Activated CD8-positive, alpha-beta T cell treated with anti-CD3 and anti-CD28 coated beads, Interleukin-2, amount 10 ng/mL, durations not matched to agents 7 days and 5 days (primary cell): Measurements from ENCODE around the gene C20orf202. TPM values are rescaled to one million over a fixed set of nuclear protein-coding genes. Genes with fewer than 3 reads are reported as not detected.

Experiments used
- ATAC-seq: fragments of 150-1000 bp; cut with Tn5 transposase; one replicate; pipeline ENCODE4 v1.10.0; 2021; ENCODE audit warnings: moderate library complexity
- CTCF ChIA-PET: fragments of 350-600 bp; sonication (Branson Sonifier 250); formaldehyde crosslinking; loops from one replicate; lab custom pipeline; 2021; ENCODE audit warnings: antibody characterized with exemption; lab: Charles Lee
- POLR2A ChIA-PET: fragments of 350-600 bp; sonication (Branson Sonifier 250); formaldehyde crosslinking; loops from one replicate; lab custom pipeline; 2021; ENCODE audit warnings: antibody characterized with exemption; lab: Charles Lee
- DNase-seq: peaks from one replicate; pipeline ENCODE4 v3.0.0-alpha.2; 2020
- H3K27ac Mint-ChIP-seq: one replicate; pipeline ENCODE4 v1.8.0; 2021; ENCODE audit warnings: mild to moderate bottlenecking, mixed read lengths
- H3K27me3 Mint-ChIP-seq: one replicate; pipeline ENCODE4 v1.8.0; 2021; ENCODE audit warnings: low read depth, mixed read lengths
- H3K36me3 Mint-ChIP-seq: one replicate; pipeline ENCODE4 v1.8.0; 2021; ENCODE audit warnings: low read depth, mixed read lengths
- H3K4me1 Mint-ChIP-seq: one replicate; pipeline ENCODE4 v1.8.0; 2021; ENCODE audit warnings: low read depth, mixed read lengths
- H3K4me3 Mint-ChIP-seq: one replicate; pipeline ENCODE4 v1.8.0; 2021; ENCODE audit warnings: mild to moderate bottlenecking, mixed read lengths
- H3K9me3 Mint-ChIP-seq: one replicate; pipeline ENCODE4 v1.8.0; 2022; ENCODE audit warnings: mixed read lengths; ENCODE audit not compliant: insufficient read depth
- total RNA-seq, 2 experiments: library from RNA; stranded (reverse); gene quantifications; one replicate each; pipeline ENCODE4 v1.2.3, GENCODE V29; 2021

The C20orf202 gene
- total RNA-seq, 2 experiments from 2014 or later, result not detected

GRCh38 chr20:1184638-1185315 is 18.5 kb upstream of the C20orf202 start, which contains the start of gene TMEM74B:
TSS of gene TMEM74B (minus strand) at chr20:1184981. CDS start at chr20:1183801, 1,180 bp downstream.
- H3K27ac Mint-ChIP-seq, result no peak within 1 kb of the TSS
- no peaks in the 10 kb centered on the region for H3K9me3 Mint-ChIP-seq
- ATAC-seq, result peak; percentile 8
- peaks cover 33% of the 10 kb centered on the region for H3K27me3 Mint-ChIP-seq
- no peak for DNase-seq
- peaks cover 11% of the 10 kb centered on the region for H3K4me1 Mint-ChIP-seq
- POLR2A ChIA-PET, result no interaction called here
- no peaks in the 10 kb centered on the region for H3K36me3 Mint-ChIP-seq
- CTCF ChIA-PET, result interaction anchor here (0.7 to 1.4 kb wide), 2 partner anchors 22 to 76 kb away, joined by 3 to 4 read pairs; no protein-coding TSS in a partner anchor
- H3K4me3 Mint-ChIP-seq, result peak within 1 kb of the TSS; percentile 66

GRCh38 chr20:1185316-1185741 is 17.9 kb upstream of the C20orf202 start:
- H3K36me3 Mint-ChIP-seq, result no peaks in the 10 kb centered on the region
- CTCF ChIA-PET, result interaction anchor here (0.7 to 2.4 kb wide), 3 partner anchors 8 to 77 kb away, joined by 3 to 11 read pairs (median 4); no protein-coding TSS in a partner anchor
- POLR2A ChIA-PET, result no interaction called here
- H3K4me1 Mint-ChIP-seq, result peaks cover 11% of the 10 kb centered on the region
- H3K27ac Mint-ChIP-seq, result no peak overlapping the region
- DNase-seq, result peak; percentile 24
- ATAC-seq, result peak; percentile 52
- peak overlapping the region; percentile 34 for H3K4me3 Mint-ChIP-seq
- no peaks in the 10 kb centered on the region for H3K9me3 Mint-ChIP-seq
- peaks cover 38% of the 10 kb centered on the region for H3K27me3 Mint-ChIP-seq

GRCh38 chr20:1185790-1186334 is 17.4 kb upstream of the C20orf202 start:
- ATAC-seq, result peak; percentile 73
- no peaks in the 10 kb centered on the region for H3K9me3 Mint-ChIP-seq
- ChIA-PET POLR2A (no interaction called here), CTCF (interaction anchor here (1.0 to 2.4 kb wide), 4 partner anchors 9 to 45 kb away, joined by 3 to 11 read pairs (median 4); no protein-coding TSS in a partner anchor)
- no peak overlapping the region for H3K27ac Mint-ChIP-seq
- H3K27me3 Mint-ChIP-seq, result peaks cover 42% of the 10 kb centered on the region
- H3K4me3 Mint-ChIP-seq, result peak overlapping the region; percentile 56
- DNase-seq, result peak; percentile 67
- H3K36me3 Mint-ChIP-seq, result no peaks in the 10 kb centered on the region
- H3K4me1 Mint-ChIP-seq, result peaks cover 11% of the 10 kb centered on the region

GRCh38 chr20:1186367-1186991 is 16.8 kb upstream of the C20orf202 start:
- H3K27me3 Mint-ChIP-seq, result peaks cover 45% of the 10 kb centered on the region
- H3K9me3 Mint-ChIP-seq, result no peaks in the 10 kb centered on the region
- ChIA-PET CTCF (interaction anchor here (1.0 to 2.4 kb wide), 5 partner anchors 10 to 231 kb away, joined by 3 to 11 read pairs (median 3); no protein-coding TSS in a partner anchor), POLR2A (no interaction called here)
- H3K27ac Mint-ChIP-seq, result no peak overlapping the region
- DNase-seq, result no peak
- no peaks in the 10 kb centered on the region for H3K36me3 Mint-ChIP-seq
- H3K4me3 Mint-ChIP-seq, result peak overlapping the region; percentile 56
- H3K4me1 Mint-ChIP-seq, result peaks cover 11% of the 10 kb centered on the region
- ATAC-seq, result no peak

- H3K27ac Mint-ChIP-seq, result no peak overlapping the region
Measured at GRCh38 chr20:1187605-1188171, 15.6 kb upstream of the C20orf202 start.

GRCh38 chr20:1188347-1188746 is 14.9 kb upstream of the C20orf202 start:
- H3K9me3 Mint-ChIP-seq, result no peaks in the 10 kb centered on the region
- DNase-seq (no peak), ATAC-seq (no peak)
- H3K27ac Mint-ChIP-seq, result no peak overlapping the region
- no peak overlapping the region for H3K4me3 Mint-ChIP-seq
- H3K4me1 Mint-ChIP-seq, result peaks cover 11% of the 10 kb centered on the region
- peaks cover 39% of the 10 kb centered on the region for H3K27me3 Mint-ChIP-seq
- POLR2A ChIA-PET, result no interaction called here
- no peaks in the 10 kb centered on the region for H3K36me3 Mint-ChIP-seq
- CTCF ChIA-PET, result interaction anchor here (1.1 kb wide), 1 partner anchor 25 kb away, joined by 5 read pairs; no protein-coding TSS in a partner anchor

More at GRCh38 chr20:1187605-1188171, 15.6 kb upstream of the C20orf202 start:
- peaks cover 11% of the 10 kb centered on the region for H3K4me1 Mint-ChIP-seq
- no peaks in the 10 kb centered on the region for H3K9me3 Mint-ChIP-seq
- no peak for ATAC-seq
- no peak for DNase-seq
- H3K27me3 Mint-ChIP-seq, result peaks cover 44% of the 10 kb centered on the region
- H3K36me3 Mint-ChIP-seq, result no peaks in the 10 kb centered on the region
- ChIA-PET CTCF (interaction anchor here (0.8 to 2.4 kb wide), 4 partner anchors 11 to 232 kb away, joined by 3 to 11 read pairs (median 4); no protein-coding TSS in a partner anchor), POLR2A (no interaction called here)
- no peak overlapping the region for H3K4me3 Mint-ChIP-seq

GRCh38 chr20:1189827-1190226 is 13.4 kb upstream of the C20orf202 start:
- ATAC-seq, result no peak
- DNase-seq, result no peak
- H3K9me3 Mint-ChIP-seq, result no peaks in the 10 kb centered on the region
- H3K4me3 Mint-ChIP-seq, result no peak overlapping the region
- H3K4me1 Mint-ChIP-seq, result peaks cover 5% of the 10 kb centered on the region
- ChIA-PET CTCF (interaction anchor here (0.8 to 2.8 kb wide), 3 partner anchors 10 to 23 kb away, joined by 3 to 7 read pairs (median 3); partner anchors contain the start of gene C20orf202), POLR2A (no interaction called here)
- no peak overlapping the region for H3K27ac Mint-ChIP-seq
- H3K36me3 Mint-ChIP-seq, result no peaks in the 10 kb centered on the region
- H3K27me3 Mint-ChIP-seq, result peaks cover 25% of the 10 kb centered on the region

GRCh38 chr20:1190847-1191246 is 12.4 kb upstream of the C20orf202 start:
- Mint-ChIP-seq H3K9me3 (no peaks in the 10 kb centered on the region), H3K27me3 (peaks cover 24% of the 10 kb centered on the region), H3K4me1 (peaks cover 4% of the 10 kb centered on the region), H3K27ac (no peak overlapping the region), H3K36me3 (no peaks in the 10 kb centered on the region), H3K4me3 (no peak overlapping the region)
- ChIA-PET POLR2A (no interaction called here), CTCF (interaction anchor here (0.9 to 2.8 kb wide), 3 partner anchors 9 to 545 kb away, joined by 3 to 7 read pairs (median 3); no protein-coding TSS in a partner anchor)
- ATAC-seq (no peak), DNase-seq (no peak)

- peaks cover 20% of the 10 kb centered on the region for H3K27me3 Mint-ChIP-seq
- H3K36me3 Mint-ChIP-seq, result no peaks in the 10 kb centered on the region
Measured at GRCh38 chr20:1191299-1191698, 12.0 kb upstream of the C20orf202 start.

GRCh38 chr20:1195226-1195625 is 8.0 kb upstream of the C20orf202 start:
- Mint-ChIP-seq H3K36me3 (no peaks in the 10 kb centered on the region), H3K27ac (no peak overlapping the region), H3K4me1 (peaks cover 9% of the 10 kb centered on the region), H3K9me3 (no peaks in the 10 kb centered on the region), H3K4me3 (no peak overlapping the region), H3K27me3 (peaks cover 13% of the 10 kb centered on the region)
- ATAC-seq (no peak), DNase-seq (no peak)
- ChIA-PET POLR2A (no interaction called here), CTCF (no interaction called here)

More at GRCh38 chr20:1191299-1191698, 12.0 kb upstream of the C20orf202 start:
- ATAC-seq (no peak), DNase-seq (no peak)
- ChIA-PET CTCF (interaction anchor here (0.9 to 2.8 kb wide), 2 partner anchors 22 to 545 kb away, joined by 3 to 7 read pairs; no protein-coding TSS in a partner anchor), POLR2A (no interaction called here)
- Mint-ChIP-seq H3K4me1 (no peaks in the 10 kb centered on the region), H3K4me3 (no peak overlapping the region), H3K9me3 (no peaks in the 10 kb centered on the region), H3K27ac (no peak overlapping the region)

- no peak for ATAC-seq
- no peaks in the 10 kb centered on the region for H3K9me3 Mint-ChIP-seq
- POLR2A ChIA-PET, result no interaction called here
Measured at GRCh38 chr20:1196634-1197033, 6.6 kb upstream of the C20orf202 start.

More at GRCh38 chr20:1196634-1197033, 6.6 kb upstream of the C20orf202 start:
- peaks cover 11% of the 10 kb centered on the region for H3K4me1 Mint-ChIP-seq
- H3K27ac Mint-ChIP-seq, result no peak overlapping the region
- no peaks in the 10 kb centered on the region for H3K36me3 Mint-ChIP-seq
- no peak for DNase-seq
- peaks cover 4% of the 10 kb centered on the region for H3K27me3 Mint-ChIP-seq
- no peak overlapping the region for H3K4me3 Mint-ChIP-seq
- CTCF ChIA-PET, result interaction anchor here (1.3 kb wide), 1 partner anchor 10 kb away, joined by 5 read pairs; no protein-coding TSS in a partner anchor
